GM12878 (cell line): ENCODE results near the gene ATP5PD. TPM values are rescaled to one million over a fixed set of nuclear protein-coding genes. Genes with fewer than 3 reads are reported as not detected.
A peak's percentile ranks its signal among the peaks of the same experiment; 100 is the strongest.

Source experiments
- ATAC-seq: fragments of 200-7000 bp; cut with Tn5 transposase; 3 replicates; pipeline ENCODE4 v1.9.1; 2020; ENCODE audit warnings: mild to moderate bottlenecking, moderate library complexity
- BruUV-seq: library from RNA; stranded (reverse); fragments of 400-500 nt; replicated peaks from 2 replicates; lab custom pipeline; 2021; lab: Mats Ljungman, UMichigan
- CTCF ChIA-PET: fragments of 300-600 bp; sonication (Branson Sonifier 250); formaldehyde crosslinking; extraction: SDS; loops from one replicate; lab custom pipeline; 2021; ENCODE audit warnings: inconsistent platforms; lab: Yijun Ruan, JAX
- POLR2A ChIA-PET: fragments of 350-600 bp; formaldehyde crosslinking; extraction: SDS; loops from one replicate; lab custom pipeline; 2021; ENCODE audit warnings: inconsistent platforms; lab: Charles Lee
- RAD21 ChIA-PET: fragments of 300-600 bp; sonication (Branson Sonifier 250); formaldehyde crosslinking; loops from one replicate; lab custom pipeline; 2023; ENCODE audit warnings: antibody characterized with exemption; ENCODE audit not compliant: unreplicated experiment; lab: Charles Lee
- SMC1A ChIA-PET: fragments of 300-600 bp; sonication (Branson Sonifier 250); formaldehyde crosslinking; loops from one replicate; lab custom pipeline; 2023; ENCODE audit not compliant: unreplicated experiment, uncharacterized antibody; lab: Charles Lee
- DNase-seq: peaks from one replicate; pipeline ENCODE4 v3.0.0-alpha.2; 2011; ENCODE audit warnings: low read depth, low spot score
- FAIRE-seq: peaks from 3 replicates; lab custom pipeline; 2011; peaks lifted over from hg19 to GRCh38; lab: Jason Lieb, UNC
- H2AFZ ChIP-seq: 2 replicates; pipeline ENCODE4 v1.6.0; 2011; ENCODE audit warnings: low read depth, low read length, control low read depth; ENCODE audit not compliant: control insufficient read depth
- H3K27ac ChIP-seq: 2 replicates; pipeline ENCODE4 v1.5.1; 2011; ENCODE audit warnings: control low read depth; ENCODE audit not compliant: control insufficient read depth, insufficient read depth
- H3K27me3 ChIP-seq, 2 experiments: replicated peaks in 1 of 2; 2 replicates each; pipeline versions ENCODE4 v1.6.0 to v1.6.1; 2011; ENCODE audit warnings: low read length in 1 of 2; ENCODE audit not compliant: control insufficient read depth in 2 of 2, insufficient read depth in 2 of 2
- H3K36me3 ChIP-seq, 2 experiments: 2 replicates each; pipeline ENCODE4 v1.5.1; 2011; ENCODE audit warnings: low read length in 1 of 2; ENCODE audit not compliant: control insufficient read depth in 2 of 2, insufficient read depth in 2 of 2
- H3K4me1 ChIP-seq: 2 replicates; pipeline ENCODE4 v1.6.1; 2011; ENCODE audit warnings: mild to moderate bottlenecking, low read length, moderate library complexity, mixed read lengths; ENCODE audit not compliant: control insufficient read depth, insufficient read depth
- H3K4me2 ChIP-seq: 2 replicates; pipeline ENCODE4 v1.6.0; 2011; ENCODE audit warnings: control low read depth; ENCODE audit not compliant: control insufficient read depth, insufficient read depth
- H3K4me3 ChIP-seq: fragments of 200-600 bp; sonication (generic); 2 replicates; pipeline ENCODE4 v1.5.1; 2016
- H3K79me2 ChIP-seq: 2 replicates; pipeline ENCODE4 v1.6.0; 2011; ENCODE audit warnings: low read length; ENCODE audit not compliant: control insufficient read depth, insufficient read depth
- H3K9ac ChIP-seq: 2 replicates; pipeline ENCODE4 v1.8.0; 2011; ENCODE audit warnings: low read length, control low read depth, mixed read lengths; ENCODE audit not compliant: control insufficient read depth, insufficient read depth
- H3K9me3 ChIP-seq: replicated peaks from 3 replicates; pipeline ENCODE4 v1.5.1; 2011; ENCODE audit warnings: mild to moderate bottlenecking, low read length; ENCODE audit not compliant: control insufficient read depth, insufficient read depth
- H4K20me1 ChIP-seq: 2 replicates; pipeline ENCODE4 v1.6.0; 2011; ENCODE audit not compliant: control insufficient read depth, insufficient read depth
- IRF4 ChIP-seq: IDR thresholded peaks from 2 replicates; pipeline ENCODE4 v1.6.1; 2011; ENCODE audit warnings: low read depth, low read length
- NFXL1 ChIP-seq: fragments of 450-650 bp; IDR thresholded peaks from 2 replicates; pipeline ENCODE4 v1.6.1; 2017; ENCODE audit warnings: antibody characterized with exemption, mild to moderate bottlenecking, borderline replicate concordance
- NFYB ChIP-seq: IDR thresholded peaks from 2 replicates; pipeline ENCODE4 v1.6.1; 2011; ENCODE audit warnings: low read depth, mild to moderate bottlenecking, low read length, improper control_type of control experiment, moderate library complexity; ENCODE audit not compliant: insufficient read depth
- TCF3 ChIP-seq: IDR thresholded peaks from 2 replicates; pipeline ENCODE4 v1.6.1; 2012; ENCODE audit warnings: low read depth, mild to moderate bottlenecking, low read length, borderline replicate concordance; ENCODE audit not compliant: insufficient read depth
- WGBS: methylation state at CpG from one replicate; pipeline ENCODE4 v1.1.6; 2016; ENCODE audit warnings: low lambda C conversion rate; ENCODE audit not compliant: insufficient replicate concordance, insufficient coverage; ENCODE audit errors: missing lambda C conversion rate; 5-methylcytosine and 5-hydroxymethylcytosine counted together
- in situ Hi-C: fragments of 300-500 bp; cut with MboI; formaldehyde crosslinking; loops from 9 replicates; pipeline ENCODE4 v1.14.3; 2018; ENCODE audit warnings: mixed read lengths
- intact Hi-C: fragments of 100-400 bp; cut with micrococcal nuclease; formaldehyde crosslinking; loops from one replicate; pipeline ENCODE4 v1.14.2; 2022; ENCODE audit not compliant: unreplicated experiment
- polyA plus RNA-seq, 11 experiments: library from polyadenylated mRNA; depleted of rRNA in 4 of 11; unstranded in 6 of 11; stranded (reverse) in 5 of 11; fragments of >200 nt; fragmentation: Nextera tagmentation in 4 of 11; fragmentation: Illumina TruSeq in 1 of 11; extraction: Ambion mirVana in 4 of 11; extraction: Trizol in 1 of 11; gene quantifications; 1 replicate in 1 of 11; 2 replicates in 10 of 11; pipeline versions ENCODE4 v1.2.1 to v1.2.3, GENCODE V29; 2011 to 2016; ENCODE audit warnings: inconsistent platforms in 2 of 11, missing spikeins in 2 of 11, low read depth in 1 of 11
- total RNA-seq, 4 experiments: library from RNA; depleted of rRNA in 3 of 4; stranded (reverse); fragments of >200 nt in 3 of 4; fragmentation: Illumina TruSeq in 1 of 4; extraction: Trizol in 1 of 4; gene quantifications; 2 replicates each; pipeline versions ENCODE4 v1.2.1 to v1.2.3, GENCODE V29; 2013 to 2021
- TF ChIP-seq, protein P1 (sequence below): IDR thresholded peaks from 2 replicates; pipeline ENCODE4 v1.6.1; 2011; ENCODE audit warnings: borderline replicate concordance, low read depth, mild to moderate bottlenecking, moderate library complexity, low read length; ENCODE audit not compliant: insufficient read depth, poor library complexity, severe bottlenecking

ATP5PD gene
- total and polyA plus RNA-seq, 10 of the 15 experiments (the other 5 are each of a cell fraction or from before 2014, with no cell fraction given) = 172 to 772 (median 321) TPM

DNA sequence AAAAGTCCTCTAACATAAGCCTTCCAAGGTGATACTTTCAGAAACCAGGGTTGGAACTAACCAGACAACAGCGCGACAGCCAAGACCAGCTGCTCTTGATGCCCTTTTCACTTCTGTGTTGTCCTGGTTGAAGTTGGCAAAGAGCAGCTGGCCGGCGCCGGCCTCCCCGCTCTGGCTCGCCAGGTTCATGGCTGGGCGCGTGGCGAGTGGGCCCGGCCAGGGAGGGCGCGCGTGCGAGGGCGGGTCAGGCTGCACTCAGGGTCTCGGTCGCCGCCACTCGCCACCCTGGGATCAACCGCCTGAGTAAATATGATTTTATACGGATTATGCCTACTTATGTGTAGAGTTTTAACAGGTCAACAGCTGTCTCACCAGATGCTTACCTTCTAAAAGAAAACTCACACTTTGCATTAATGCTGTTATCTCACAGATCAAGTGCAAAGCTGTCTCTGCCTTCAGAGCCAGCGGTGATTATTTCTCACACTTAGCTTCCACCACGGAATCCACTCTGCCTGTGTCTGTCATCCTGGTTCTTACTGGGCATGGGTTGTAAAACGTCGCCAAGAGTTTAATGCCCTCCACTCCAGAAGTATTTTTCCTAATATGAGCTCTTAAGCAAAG lies 13.8 kb upstream of the ATP5PD start:
- ChIA-PET RAD21 (interaction anchor here (0.7 to 1.7 kb wide), 7 partner anchors 8 to 146 kb away, joined by 3 to 7 read pairs (median 5); no protein-coding TSS in a partner anchor), SMC1A (interaction anchor here (0.6 to 1.6 kb wide), 6 partner anchors 12 to 141 kb away, joined by 3 to 6 read pairs (median 4); no protein-coding TSS in a partner anchor), POLR2A (interaction anchor here (1.3 to 1.4 kb wide), 2 partner anchors 12 to 48 kb away, joined by 3 read pairs; partner anchors contain the start of gene MRPL58), CTCF (interaction anchor here (0.6 to 3.8 kb wide), 21 partner anchors 10 to 178 kb away, joined by 3 to 37 read pairs (median 5); partner anchors contain the start of genes ATP5PD, KCTD2 and MRPL58)
- no peaks in the 10 kb centered on the region for H3K79me2 ChIP-seq
- no peaks in the 10 kb centered on the region for H4K20me1 ChIP-seq
- H3K4me1 ChIP-seq = peaks cover 5% of the 10 kb centered on the region
- TF ChIP-seq NFXL1 (no peak), IRF4 (no peak), NFYB (no peak), TCF3 (0 out of 2 replicates have a peak, but pooled peaks have one; percentile 21)
- TF ChIP-seq, protein P1, sequence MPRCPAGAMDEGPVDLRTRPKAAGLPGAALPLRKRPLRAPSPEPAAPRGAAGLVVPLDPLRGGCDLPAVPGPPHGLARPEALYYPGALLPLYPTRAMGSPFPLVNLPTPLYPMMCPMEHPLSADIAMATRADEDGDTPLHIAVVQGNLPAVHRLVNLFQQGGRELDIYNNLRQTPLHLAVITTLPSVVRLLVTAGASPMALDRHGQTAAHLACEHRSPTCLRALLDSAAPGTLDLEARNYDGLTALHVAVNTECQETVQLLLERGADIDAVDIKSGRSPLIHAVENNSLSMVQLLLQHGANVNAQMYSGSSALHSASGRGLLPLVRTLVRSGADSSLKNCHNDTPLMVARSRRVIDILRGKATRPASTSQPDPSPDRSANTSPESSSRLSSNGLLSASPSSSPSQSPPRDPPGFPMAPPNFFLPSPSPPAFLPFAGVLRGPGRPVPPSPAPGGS = peak; percentile 37
- H3K36me3 ChIP-seq = peaks cover 7 to 16% of the 10 kb centered on the region in 2 experiments; a peak in 3 of 4 replicates
- no peak overlapping the region for H2AFZ ChIP-seq
- intact Hi-C loops = no loop called here
- in situ Hi-C loops = no loop called here
- no peak overlapping the region for H3K9ac ChIP-seq
- H3K4me3 ChIP-seq = no peak overlapping the region
- H3K4me2 ChIP-seq = no peak overlapping the region
- ATAC-seq (no peak), FAIRE-seq (no peak), DNase-seq (no peak)
- WGBS = 98% methylated on average over 24 of the region's 26 CpGs
- H3K27me3 ChIP-seq = no peaks in the 10 kb centered on the region
- no peaks in the 10 kb centered on the region for H3K9me3 ChIP-seq
- H3K27ac ChIP-seq = no peak overlapping the region
- BruUV-seq = no TSS peak
